Smooth muscle cell (in vitro differentiated cells): Measurements from ENCODE around the gene IL1B. TPM values are rescaled to one million over a fixed set of nuclear protein-coding genes. Genes with fewer than 3 reads are reported as not detected.

Experiments
- DNase-seq: peaks from one replicate; lab custom pipeline; 2025; ENCODE audit not compliant: unreplicated experiment; lab: John Stamatoyannopoulos, UW
- H2AFZ ChIP-seq: fragments of 200-600 bp; sonication (generic); 2 replicates; pipeline ENCODE4 v1.6.0; 2016; ENCODE audit warnings: antibody characterized with exemption, low read depth, mild to moderate bottlenecking
- H3F3A ChIP-seq: fragments of 200-600 bp; sonication (generic); 2 replicates; pipeline ENCODE4 v1.6.0; 2017; ENCODE audit warnings: antibody characterized with exemption, low read depth
- H3K27ac ChIP-seq: fragments of 200-600 bp; sonication (generic); 2 replicates; pipeline ENCODE4 v1.5.1; 2016; ENCODE audit warnings: low read depth, mild to moderate bottlenecking
- H3K27me3 ChIP-seq: fragments of 200-600 bp; sonication (generic); 2 replicates; pipeline ENCODE4 v1.6.1; 2016; ENCODE audit warnings: low read depth, mild to moderate bottlenecking
- H3K36me3 ChIP-seq: fragments of 200-600 bp; sonication (generic); 2 replicates; pipeline ENCODE4 v1.5.1; 2016; ENCODE audit warnings: low read depth
- H3K4me1 ChIP-seq: fragments of 200-600 bp; sonication (generic); 2 replicates; pipeline ENCODE4 v1.5.1; 2016; ENCODE audit warnings: low read depth
- H3K4me2 ChIP-seq: fragments of 200-600 bp; sonication (generic); 2 replicates; pipeline ENCODE4 v1.6.0; 2016; ENCODE audit warnings: mild to moderate bottlenecking
- H3K4me3 ChIP-seq: fragments of 200-600 bp; sonication (generic); 2 replicates; pipeline ENCODE4 v1.5.1; 2016; ENCODE audit warnings: mild to moderate bottlenecking
- H3K79me2 ChIP-seq: fragments of 200-600 bp; sonication (generic); 2 replicates; pipeline ENCODE4 v1.6.0; 2016; ENCODE audit warnings: low read depth, mild to moderate bottlenecking
- H3K9ac ChIP-seq: fragments of 200-600 bp; sonication (generic); 2 replicates; pipeline ENCODE4 v1.6.0; 2016; ENCODE audit warnings: low read depth
- H3K9me3 ChIP-seq: fragments of 200-600 bp; sonication (generic); replicated peaks from 2 replicates; pipeline ENCODE4 v1.5.1; 2016; ENCODE audit warnings: low read depth
- H4K20me1 ChIP-seq: fragments of 200-600 bp; sonication (generic); 2 replicates; pipeline ENCODE4 v1.6.0; 2016; ENCODE audit warnings: low read depth
- WGBS: methylation state at CpG from one replicate; pipeline ENCODE4 v1.1.7; 2016; ENCODE audit warnings: low lambda C conversion rate; 5-methylcytosine and 5-hydroxymethylcytosine counted together
- polyA plus RNA-seq: library from polyadenylated mRNA; unstranded; fragments of >200 nt; fragmentation: Nextera tagmentation; extraction: Ambion mirVana; gene quantifications from 2 replicates; pipeline ENCODE4 v1.2.1, GENCODE V29; 2016
- total RNA-seq: library from RNA; depleted of rRNA; stranded (reverse); fragments of >200 nt; gene quantifications from 2 replicates; pipeline ENCODE4 v1.2.3, GENCODE V29; 2014
- TF ChIP-seq, protein P1 (sequence below): fragments of 200-600 bp; sonication (generic); IDR thresholded peaks from 2 replicates; pipeline ENCODE4 v1.5.1; 2017; ENCODE audit warnings: borderline replicate concordance, mild to moderate bottlenecking, antibody characterized with exemption; ENCODE audit not compliant: insufficient read depth, poor library complexity, severe bottlenecking

Gene IL1B
- total and polyA plus RNA-seq, 2 experiments from 2014 or later: not detected

GRCh38 chr2:112824694-112825085 is 11.9 kb downstream of the IL1B start:
- Histone ChIP-seq H3K27ac (no peak overlapping the region), H3K79me2 (no peaks in the 10 kb centered on the region), H3F3A (no peaks in the 10 kb centered on the region), H3K9me3 (no peaks in the 10 kb centered on the region), H3K4me1 (no peaks in the 10 kb centered on the region), H3K9ac (no peak overlapping the region), H3K4me3 (no peak overlapping the region), H4K20me1 (no peaks in the 10 kb centered on the region), H3K36me3 (no peaks in the 10 kb centered on the region), H3K4me2 (no peak overlapping the region), H2AFZ (no peak overlapping the region), H3K27me3 (no peaks in the 10 kb centered on the region)
- TF ChIP-seq, protein P1, sequence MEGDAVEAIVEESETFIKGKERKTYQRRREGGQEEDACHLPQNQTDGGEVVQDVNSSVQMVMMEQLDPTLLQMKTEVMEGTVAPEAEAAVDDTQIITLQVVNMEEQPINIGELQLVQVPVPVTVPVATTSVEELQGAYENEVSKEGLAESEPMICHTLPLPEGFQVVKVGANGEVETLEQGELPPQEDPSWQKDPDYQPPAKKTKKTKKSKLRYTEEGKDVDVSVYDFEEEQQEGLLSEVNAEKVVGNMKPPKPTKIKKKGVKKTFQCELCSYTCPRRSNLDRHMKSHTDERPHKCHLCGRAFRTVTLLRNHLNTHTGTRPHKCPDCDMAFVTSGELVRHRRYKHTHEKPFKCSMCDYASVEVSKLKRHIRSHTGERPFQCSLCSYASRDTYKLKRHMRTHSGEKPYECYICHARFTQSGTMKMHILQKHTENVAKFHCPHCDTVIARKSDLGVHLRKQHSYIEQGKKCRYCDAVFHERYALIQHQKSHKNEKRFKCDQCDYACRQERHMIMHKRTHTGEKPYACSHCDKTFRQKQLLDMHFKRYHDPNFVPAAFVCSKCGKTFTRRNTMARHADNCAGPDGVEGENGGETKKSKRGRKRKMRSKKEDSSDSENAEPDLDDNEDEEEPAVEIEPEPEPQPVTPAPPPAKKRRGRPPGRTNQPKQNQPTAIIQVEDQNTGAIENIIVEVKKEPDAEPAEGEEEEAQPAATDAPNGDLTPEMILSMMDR: no peak
- DNase-seq: no peak

DNA sequence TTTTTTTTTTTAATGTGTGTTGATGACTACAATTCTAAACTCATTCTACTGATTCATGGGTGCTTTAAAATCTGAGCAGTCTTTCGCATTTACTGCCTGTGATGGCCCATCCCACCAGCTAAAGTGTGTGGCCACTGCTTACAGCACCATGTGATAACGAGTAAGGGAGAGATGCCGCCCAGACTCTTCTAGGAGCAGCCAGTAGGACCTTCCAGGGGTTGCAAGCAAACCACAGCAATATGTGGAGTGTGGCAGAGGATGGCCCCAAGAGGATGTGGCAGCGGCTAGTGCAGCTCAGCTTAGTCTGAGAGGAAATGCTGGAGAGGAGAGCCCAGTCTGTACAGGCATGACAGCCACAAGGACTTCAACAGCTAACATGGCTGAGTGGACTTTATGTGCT is 14.9 kb downstream of the IL1B start:
- 75% methylated on average over 4 of the region's 4 CpGs for WGBS
- no peak overlapping the region for H3K9ac ChIP-seq
- H3K9me3 ChIP-seq: no peaks in the 10 kb centered on the region
- no peak overlapping the region for H3K4me3 ChIP-seq
- H3K4me2 ChIP-seq: no peak overlapping the region
- no peak for DNase-seq
- H3F3A ChIP-seq: no peaks in the 10 kb centered on the region
- TF ChIP-seq, protein P1: no peak
- no peak overlapping the region for H3K27ac ChIP-seq
- no peaks in the 10 kb centered on the region for H4K20me1 ChIP-seq
- no peaks in the 10 kb centered on the region for H3K4me1 ChIP-seq
- H3K27me3 ChIP-seq: no peaks in the 10 kb centered on the region
- H2AFZ ChIP-seq: no peak overlapping the region
- no peaks in the 10 kb centered on the region for H3K79me2 ChIP-seq
- H3K36me3 ChIP-seq: no peaks in the 10 kb centered on the region

DNA sequence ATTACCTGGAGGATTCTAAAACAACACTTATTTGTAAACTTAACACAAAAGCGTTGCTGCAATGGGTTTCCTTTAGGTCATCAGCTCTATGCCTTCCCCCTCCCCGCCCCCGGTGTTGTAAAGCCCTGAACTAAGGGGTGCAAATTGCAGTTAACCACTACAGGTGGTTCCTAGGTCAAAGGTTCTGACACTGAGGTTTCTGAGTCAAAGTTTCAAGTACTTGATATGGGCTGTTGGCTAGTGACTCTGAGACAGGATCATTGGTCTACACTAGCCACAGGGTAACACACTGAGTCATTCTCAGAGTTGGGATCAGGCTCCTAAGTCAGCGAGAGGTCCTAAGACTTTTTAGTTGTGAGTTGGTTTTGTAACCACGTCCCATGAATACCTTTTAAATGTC is 15.4 kb downstream of the IL1B start:
- no peak overlapping the region for H3K27ac ChIP-seq
- no peak for DNase-seq
- no peaks in the 10 kb centered on the region for H3K79me2 ChIP-seq
- no peaks in the 10 kb centered on the region for H3F3A ChIP-seq
- TF ChIP-seq, protein P1: no peak
- no peaks in the 10 kb centered on the region for H4K20me1 ChIP-seq
- no peaks in the 10 kb centered on the region for H3K9me3 ChIP-seq
- H3K9ac ChIP-seq: no peak overlapping the region
- H3K4me3 ChIP-seq: no peak overlapping the region
- H3K4me2 ChIP-seq: no peak overlapping the region
- no peak overlapping the region for H2AFZ ChIP-seq
- H3K36me3 ChIP-seq: no peaks in the 10 kb centered on the region
- H3K27me3 ChIP-seq: no peaks in the 10 kb centered on the region
- H3K4me1 ChIP-seq: no peaks in the 10 kb centered on the region
- 68% methylated on average over 5 of the region's 5 CpGs for WGBS

GRCh38 chr2:112820343-112820742 is 16.2 kb downstream of the IL1B start:
- no peaks in the 10 kb centered on the region for H3K79me2 ChIP-seq
- no peak overlapping the region for H3K4me2 ChIP-seq
- no peaks in the 10 kb centered on the region for H3K9me3 ChIP-seq
- no peak for DNase-seq
- H2AFZ ChIP-seq: no peak overlapping the region
- H3K36me3 ChIP-seq: no peaks in the 10 kb centered on the region
- H3F3A ChIP-seq: no peaks in the 10 kb centered on the region
- no peak overlapping the region for H3K4me3 ChIP-seq
- H3K9ac ChIP-seq: no peak overlapping the region
- H3K27ac ChIP-seq: no peak overlapping the region
- H3K4me1 ChIP-seq: no peaks in the 10 kb centered on the region
- TF ChIP-seq, protein P1: no peak
- no peaks in the 10 kb centered on the region for H4K20me1 ChIP-seq
- H3K27me3 ChIP-seq: no peaks in the 10 kb centered on the region
